Activated CD8-positive, alpha-beta memory T cell treated with anti-CD3 and anti-CD28 coated beads, Interleukin-2, amount 50 U/mL, for 48 hours (primary cell): ENCODE data around the gene OPCML.

Experiments
- DNase-seq: peaks from one replicate; pipeline ENCODE4 v3.0.0-alpha.2; 2020

OPCML gene

GRCh38 chr11:133536198-133536597, 3.9 kb upstream of the OPCML start:
- no peak for DNase-seq

- no peak for DNase-seq
These were observed 904 bp upstream of the OPCML start for GRCh38 chr11:133533205-133533604.

- DNase-seq = no peak
These were observed 843 bp downstream of the OPCML start for GRCh38 chr11:133531458-133531857.

- DNase-seq = no peak
These were observed 1.8 kb downstream of the OPCML start for GRCh38 chr11:133530501-133530835.

GRCh38 chr11:133529807-133530500, 2.3 kb downstream of the OPCML start:
- DNase-seq = no peak

GRCh38 chr11:133526790-133527189, 5.5 kb downstream of the OPCML start:
- no peak for DNase-seq

- no peak for DNase-seq
These were observed 6.3 kb downstream of the OPCML start for GRCh38 chr11:133525976-133526375.

GRCh38 chr11:133524488-133524887, 7.8 kb downstream of the OPCML start:
- DNase-seq = no peak

GRCh38 chr11:133522344-133522743, 10.0 kb downstream of the OPCML start:
- no peak for DNase-seq

GRCh38 chr11:133521502-133521901, 10.8 kb downstream of the OPCML start:
- DNase-seq = no peak

GRCh38 chr11:133520707-133521106, 11.6 kb downstream of the OPCML start:
- no peak for DNase-seq

- no peak for DNase-seq
These were observed 12.7 kb downstream of the OPCML start for GRCh38 chr11:133519560-133519959.

GRCh38 chr11:133518702-133519264, 13.5 kb downstream of the OPCML start:
- no peak for DNase-seq

- DNase-seq = no peak
These were observed 15.5 kb downstream of the OPCML start for GRCh38 chr11:133516845-133517244.

GRCh38 chr11:133515107-133515506, 17.2 kb downstream of the OPCML start:
- no peak for DNase-seq

- no peak for DNase-seq
These were observed 22.2 kb downstream of the OPCML start for GRCh38 chr11:133509924-133510697.

GRCh38 chr11:133508468-133508867, 23.8 kb downstream of the OPCML start:
- DNase-seq = no peak

GRCh38 chr11:133507185-133507584, 25.1 kb downstream of the OPCML start:
- DNase-seq = no peak

- DNase-seq = no peak
These were observed 25.7 kb downstream of the OPCML start for GRCh38 chr11:133506551-133507094.

GRCh38 chr11:133506023-133506422, 26.3 kb downstream of the OPCML start:
- no peak for DNase-seq

- no peak for DNase-seq
These were observed 27.4 kb downstream of the OPCML start for GRCh38 chr11:133504906-133505305.

- no peak for DNase-seq
These were observed 28.5 kb downstream of the OPCML start for GRCh38 chr11:133503776-133504175.

- no peak for DNase-seq
These were observed 29.1 kb downstream of the OPCML start for GRCh38 chr11:133503236-133503635.
